ENCODE results near the gene ZAR1.
A peak's percentile ranks its signal among the peaks of the same experiment; 100 is the strongest.

ZAR1 gene

GRCh38 chr4:48478273-48478672, 11.8 kb upstream of the ZAR1 start:
- Histone ChIP-seq H3K9me3 (ENCODE audit: insufficient read depth, low read length) (no peaks in the 10 kb centered on the region), H3K4me3 (ENCODE audit: insufficient read length, low read depth) (no peak overlapping the region), H3K4me1 (ENCODE audit: insufficient read depth, insufficient read length) (no peaks in the 10 kb centered on the region), H3K27me3 (ENCODE audit: insufficient read depth, insufficient read length) (peaks cover 4% of the 10 kb centered on the region), H3K36me3 (ENCODE audit: insufficient read depth, insufficient read length, low read length) (no peaks in the 10 kb centered on the region), H3K9ac (ENCODE audit: insufficient read length, low read depth) (no peak overlapping the region)
- TF ChIP-seq ZNF274 (IDR thresholded peaks at IDR 0.05; ENCODE audit: low read depth, low read length) (no peak), SUZ12 (IDR thresholded peaks at IDR 0.05; ENCODE audit: extremely low read depth, insufficient read depth, insufficient read length) (no peak)
- no peak for DNase-seq (ENCODE audit: low read depth, low spot score)

- H3K9ac ChIP-seq (ENCODE audit: insufficient read length, low read depth) = no peak overlapping the region
- peaks cover 20% of the 10 kb centered on the region for H3K27me3 ChIP-seq (ENCODE audit: insufficient read depth, insufficient read length)
- no peak for TF ChIP-seq SUZ12 (IDR thresholded peaks at IDR 0.05; ENCODE audit: extremely low read depth, insufficient read depth, insufficient read length)
- TF ChIP-seq YY1 (IDR thresholded peaks at IDR 0.05; ENCODE audit: insufficient read depth, insufficient read length) = no peak
- no peak for TF ChIP-seq ZNF274 (IDR thresholded peaks at IDR 0.05; ENCODE audit: low read depth, low read length)
- peaks cover 9% of the 10 kb centered on the region for H3K36me3 ChIP-seq (ENCODE audit: insufficient read depth, insufficient read length, low read length)
- peaks cover 1% of the 10 kb centered on the region for H3K4me1 ChIP-seq (ENCODE audit: insufficient read depth, insufficient read length)
- H3K4me3 ChIP-seq (ENCODE audit: insufficient read length, low read depth) = no peak overlapping the region
- H3K9me3 ChIP-seq (ENCODE audit: insufficient read depth, low read length) = no peaks in the 10 kb centered on the region
- DNase-seq (ENCODE audit: low read depth, low spot score) = no peak
These were observed 8.5 kb upstream of the ZAR1 start for GRCh38 chr4:48481581-48481980.

- H3K9ac ChIP-seq (ENCODE audit: insufficient read length, low read depth) = peak within 1 kb of the TSS; percentile 81
- peak; percentile 3 for DNase-seq (ENCODE audit: low read depth, low spot score)
- TF ChIP-seq SUZ12 (IDR thresholded peaks at IDR 0.05; ENCODE audit: extremely low read depth, insufficient read depth, insufficient read length) (no peak), ZNF274 (IDR thresholded peaks at IDR 0.05; ENCODE audit: low read depth, low read length) (no peak), YY1 (IDR thresholded peaks at IDR 0.05; ENCODE audit: insufficient read depth, insufficient read length) (no peak)
These were observed 6.9 kb upstream of the ZAR1 start, which contains the start of gene SLC10A4 for GRCh38 chr4:48483006-48483776. Gene SLC10A4, plus strand, starts transcription at chr4:48483343. Its CDS starts 219 bp downstream, at chr4:48483562.

GRCh38 chr4:48483777-48484493, 6.1 kb upstream of the ZAR1 start:
- Histone ChIP-seq H3K9ac (ENCODE audit: insufficient read length, low read depth) (peak overlapping the region; percentile 81), H3K9me3 (ENCODE audit: insufficient read depth, low read length) (no peaks in the 10 kb centered on the region), H3K36me3 (ENCODE audit: insufficient read depth, insufficient read length, low read length) (peaks cover 16% of the 10 kb centered on the region), H3K27me3 (ENCODE audit: insufficient read depth, insufficient read length) (peaks cover 20% of the 10 kb centered on the region), H3K4me1 (ENCODE audit: insufficient read depth, insufficient read length) (peaks cover 1% of the 10 kb centered on the region), H3K4me3 (ENCODE audit: insufficient read length, low read depth) (peak overlapping the region; percentile 58)
- TF ChIP-seq ZNF274 (IDR thresholded peaks at IDR 0.05; ENCODE audit: low read depth, low read length) = no peak
- no peak for TF ChIP-seq YY1 (IDR thresholded peaks at IDR 0.05; ENCODE audit: insufficient read depth, insufficient read length)
- TF ChIP-seq SUZ12 (IDR thresholded peaks at IDR 0.05; ENCODE audit: extremely low read depth, insufficient read depth, insufficient read length) = no peak
- DNase-seq (ENCODE audit: low read depth, low spot score) = no peak

More at GRCh38 chr4:48483006-48483776, 6.9 kb upstream of the ZAR1 start, which contains the start of gene SLC10A4:
- peak within 1 kb of the TSS; percentile 58 for H3K4me3 ChIP-seq (ENCODE audit: insufficient read length, low read depth)
- H3K36me3 ChIP-seq (ENCODE audit: insufficient read depth, insufficient read length, low read length) = peaks cover 12% of the 10 kb centered on the region
- peaks cover 20% of the 10 kb centered on the region for H3K27me3 ChIP-seq (ENCODE audit: insufficient read depth, insufficient read length)
- H3K9me3 ChIP-seq (ENCODE audit: insufficient read depth, low read length) = no peaks in the 10 kb centered on the region
- H3K4me1 ChIP-seq (ENCODE audit: insufficient read depth, insufficient read length) = peaks cover 1% of the 10 kb centered on the region

GRCh38 chr4:48484494-48485168, 5.4 kb upstream of the ZAR1 start:
- H3K9me3 ChIP-seq (ENCODE audit: insufficient read depth, low read length) = no peaks in the 10 kb centered on the region
- H3K4me1 ChIP-seq (ENCODE audit: insufficient read depth, insufficient read length) = peaks cover 1% of the 10 kb centered on the region
- H3K4me3 ChIP-seq (ENCODE audit: insufficient read length, low read depth) = no peak overlapping the region
- no peak for TF ChIP-seq SUZ12 (IDR thresholded peaks at IDR 0.05; ENCODE audit: extremely low read depth, insufficient read depth, insufficient read length)
- TF ChIP-seq ZNF274 (IDR thresholded peaks at IDR 0.05; ENCODE audit: low read depth, low read length) = no peak
- no peak for TF ChIP-seq YY1 (IDR thresholded peaks at IDR 0.05; ENCODE audit: insufficient read depth, insufficient read length)
- peaks cover 20% of the 10 kb centered on the region for H3K27me3 ChIP-seq (ENCODE audit: insufficient read depth, insufficient read length)
- peak overlapping the region; percentile 81 for H3K9ac ChIP-seq (ENCODE audit: insufficient read length, low read depth)
- DNase-seq (ENCODE audit: low read depth, low spot score) = no peak
- H3K36me3 ChIP-seq (ENCODE audit: insufficient read depth, insufficient read length, low read length) = peaks cover 20% of the 10 kb centered on the region

GRCh38 chr4:48489683-48490011, 405 bp upstream of the ZAR1 start:
- no peaks in the 10 kb centered on the region for H3K4me1 ChIP-seq (ENCODE audit: insufficient read depth, insufficient read length)
- H3K9ac ChIP-seq (ENCODE audit: insufficient read length, low read depth) = no peak overlapping the region
- no peaks in the 10 kb centered on the region for H3K9me3 ChIP-seq (ENCODE audit: insufficient read depth, low read length)
- peaks cover 23% of the 10 kb centered on the region for H3K36me3 ChIP-seq (ENCODE audit: insufficient read depth, insufficient read length, low read length)
- H3K27me3 ChIP-seq (ENCODE audit: insufficient read depth, insufficient read length) = peaks cover 4% of the 10 kb centered on the region
- no peak overlapping the region for H3K4me3 ChIP-seq (ENCODE audit: insufficient read length, low read depth)
- TF ChIP-seq SUZ12 (IDR thresholded peaks at IDR 0.05; ENCODE audit: extremely low read depth, insufficient read depth, insufficient read length) (no peak), ZNF274 (IDR thresholded peaks at IDR 0.05; ENCODE audit: low read depth, low read length) (no peak), YY1 (IDR thresholded peaks at IDR 0.05; ENCODE audit: insufficient read depth, insufficient read length) (no peak)
- DNase-seq (ENCODE audit: low read depth, low spot score) = no peak
